ENCODE data around the gene EYA3.

Gene EYA3, protein sequence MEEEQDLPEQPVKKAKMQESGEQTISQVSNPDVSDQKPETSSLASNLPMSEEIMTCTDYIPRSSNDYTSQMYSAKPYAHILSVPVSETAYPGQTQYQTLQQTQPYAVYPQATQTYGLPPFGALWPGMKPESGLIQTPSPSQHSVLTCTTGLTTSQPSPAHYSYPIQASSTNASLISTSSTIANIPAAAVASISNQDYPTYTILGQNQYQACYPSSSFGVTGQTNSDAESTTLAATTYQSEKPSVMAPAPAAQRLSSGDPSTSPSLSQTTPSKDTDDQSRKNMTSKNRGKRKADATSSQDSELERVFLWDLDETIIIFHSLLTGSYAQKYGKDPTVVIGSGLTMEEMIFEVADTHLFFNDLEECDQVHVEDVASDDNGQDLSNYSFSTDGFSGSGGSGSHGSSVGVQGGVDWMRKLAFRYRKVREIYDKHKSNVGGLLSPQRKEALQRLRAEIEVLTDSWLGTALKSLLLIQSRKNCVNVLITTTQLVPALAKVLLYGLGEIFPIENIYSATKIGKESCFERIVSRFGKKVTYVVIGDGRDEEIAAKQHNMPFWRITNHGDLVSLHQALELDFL

GRCh38 chr1:28088168-28088961 is at the start of gene EYA3:
TSS of gene EYA3 (minus strand) at chr1:28088610. CDS start at chr1:28058026, 30,584 bp downstream.
- DNase-seq = peak; percentile 95 to 97

DNA sequence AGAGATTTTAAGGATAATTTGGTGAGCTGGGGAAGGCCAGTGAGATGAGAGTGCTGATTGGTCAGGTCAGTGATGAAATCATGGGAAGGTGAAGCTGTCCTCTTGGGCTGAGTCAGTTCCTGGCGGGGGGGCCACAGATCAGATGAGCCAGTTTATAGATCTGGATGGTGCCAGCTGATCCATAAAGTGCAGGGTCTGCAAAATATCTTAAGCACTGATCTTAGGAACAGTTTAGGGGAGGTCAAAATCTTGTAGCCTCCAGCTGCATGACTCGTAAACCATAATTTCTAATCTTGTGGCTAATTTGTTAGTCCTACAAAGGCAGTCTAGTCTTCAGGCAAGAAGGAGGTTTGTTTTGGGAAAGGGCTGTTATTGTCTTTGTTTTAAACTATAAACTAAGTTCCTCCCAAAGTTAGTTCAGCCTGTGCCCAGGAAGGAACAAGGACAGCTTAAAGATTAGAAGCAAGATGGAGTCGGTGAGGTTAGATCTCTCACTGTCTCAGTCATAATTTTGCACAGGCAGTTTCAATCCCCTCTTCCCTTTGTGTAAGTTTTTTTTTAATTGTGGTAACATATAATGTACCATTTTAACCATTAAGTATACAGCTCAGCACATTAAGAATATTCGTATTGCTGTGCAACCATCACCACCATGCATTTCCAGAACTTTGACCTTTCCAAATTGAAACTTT is 48.7 kb upstream of the EYA3 start:
- no peak for DNase-seq

GRCh38 chr1:28136169-28136921 is 47.9 kb upstream of the EYA3 start:
- no peak for DNase-seq

DNA sequence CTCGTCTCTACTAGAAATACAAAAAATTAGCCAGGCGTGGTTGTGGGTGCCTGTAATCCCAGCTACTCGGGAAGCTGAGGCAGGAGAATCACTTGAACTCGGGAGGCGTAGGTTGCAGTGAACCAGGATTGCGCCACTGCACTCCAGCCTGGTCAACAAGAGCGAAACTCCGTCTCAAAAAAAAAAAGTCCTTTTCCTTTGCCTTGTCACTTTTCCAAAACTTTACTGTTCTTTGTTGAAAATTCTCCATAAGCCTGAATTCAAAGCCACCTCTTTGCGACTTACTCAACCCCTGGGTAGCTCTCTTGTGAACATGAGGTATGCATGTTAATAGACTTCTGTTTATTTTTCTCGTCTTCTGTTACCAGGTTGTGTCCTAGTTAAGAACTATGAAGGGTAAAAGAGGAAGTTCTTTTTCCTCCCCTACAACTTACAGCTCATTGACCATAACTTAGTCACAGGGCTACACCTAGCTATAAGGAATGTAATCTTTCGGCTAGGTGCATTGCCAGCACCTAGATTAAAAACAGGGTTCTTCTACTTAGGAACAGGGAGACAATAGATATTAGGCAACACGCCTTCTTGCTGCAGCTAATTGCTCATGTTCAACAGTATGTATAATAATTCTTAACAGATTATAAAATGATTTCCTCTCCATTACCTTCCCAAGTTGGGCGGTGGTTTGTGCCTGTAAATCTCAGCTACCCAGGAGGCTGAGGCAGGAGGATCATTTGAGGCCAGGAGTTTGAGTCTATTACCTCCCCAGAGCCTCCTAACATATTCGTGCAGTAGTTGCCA is 47.2 kb upstream of the EYA3 start:
- no peak for DNase-seq

- no peak for DNase-seq
Measured at GRCh38 chr1:28134651-28135207, 46.3 kb upstream of the EYA3 start.

DNA sequence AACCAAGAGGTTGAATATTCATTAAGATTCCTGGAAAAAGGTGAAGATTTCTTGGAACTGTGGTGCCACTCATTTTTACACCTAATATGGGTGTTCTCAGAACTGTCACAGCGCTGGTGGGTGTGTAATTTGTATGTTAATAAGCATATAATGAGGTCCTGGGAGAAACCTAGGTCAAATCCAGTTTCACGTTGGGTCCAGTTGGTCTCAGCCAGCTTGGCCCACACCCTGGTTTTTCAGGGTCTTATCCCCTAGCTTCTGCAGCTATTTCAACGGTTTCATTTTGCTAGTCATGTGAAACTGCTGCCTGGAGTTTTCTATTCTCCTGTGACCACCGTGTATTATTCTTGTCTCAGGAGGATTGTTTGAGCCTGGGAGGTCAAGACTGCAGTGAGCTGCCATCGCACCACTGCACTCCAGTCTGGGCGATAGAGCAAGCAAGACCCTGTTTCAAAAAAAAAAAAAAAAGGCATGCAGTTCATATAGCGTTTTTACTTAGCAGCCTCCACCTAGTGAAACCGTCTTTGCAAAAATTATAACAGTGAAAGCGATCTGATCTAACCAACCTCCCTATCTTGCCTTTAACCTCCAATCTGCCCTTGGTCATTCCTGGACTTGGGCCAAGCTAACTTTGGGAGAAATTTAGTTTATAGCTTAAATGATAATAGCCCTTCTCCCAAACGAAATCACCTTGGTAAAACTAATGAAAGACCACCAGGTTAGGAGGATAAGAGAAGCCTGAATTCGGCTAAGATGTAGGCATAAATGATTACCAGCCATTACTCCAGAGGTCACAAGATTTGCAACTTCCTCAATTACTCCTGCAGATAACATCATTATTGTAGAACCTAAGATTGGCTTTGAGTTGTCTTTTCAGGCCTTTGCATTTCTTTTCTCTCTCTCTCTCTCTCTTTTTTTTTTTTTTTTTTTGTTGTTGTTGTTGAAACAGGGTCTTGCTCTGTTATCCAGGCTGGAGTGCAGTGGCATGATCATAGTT is 44.1 kb upstream of the EYA3 start:
- DNase-seq = no peak

DNA sequence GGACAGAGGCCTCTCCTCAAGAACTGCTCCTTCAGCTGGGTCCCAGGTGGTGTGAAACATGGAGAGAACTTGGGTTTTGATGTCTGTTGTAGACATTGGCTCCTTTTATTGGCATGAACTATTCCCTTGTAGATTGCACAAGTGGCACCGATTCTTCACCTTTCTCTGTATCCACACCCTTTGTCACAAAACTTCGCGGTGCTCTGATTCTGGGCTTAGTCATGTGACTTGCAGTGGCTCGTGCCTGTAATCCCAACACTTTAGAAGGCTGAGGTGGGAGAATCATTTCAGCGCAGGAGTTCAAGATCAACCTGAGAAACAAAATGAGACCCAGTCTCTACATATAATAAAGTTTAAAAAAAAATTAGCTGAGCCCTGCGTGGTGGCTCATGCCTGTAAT is 42.5 kb upstream of the EYA3 start:
- no peak for DNase-seq

DNA sequence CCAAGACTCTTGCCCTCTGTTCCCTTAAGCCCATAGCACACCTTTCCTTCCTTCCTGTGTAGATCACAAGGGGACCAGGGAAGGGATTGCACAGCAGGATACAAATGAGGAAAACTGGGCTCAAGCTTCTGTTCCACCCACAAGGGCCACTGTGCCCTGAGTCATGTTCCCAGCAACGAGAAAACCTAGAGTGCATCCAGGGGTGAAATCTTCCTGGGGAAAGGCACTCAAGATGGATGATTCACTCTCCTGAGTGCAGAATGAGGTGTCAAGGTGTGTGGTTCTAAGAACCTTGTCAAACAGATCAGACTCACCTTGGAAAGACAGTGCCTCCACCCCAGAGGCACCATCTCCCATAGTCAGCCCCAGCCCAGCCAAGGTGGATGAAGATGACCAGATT is 40.7 kb upstream of the EYA3 start:
- DNase-seq = no peak

DNA sequence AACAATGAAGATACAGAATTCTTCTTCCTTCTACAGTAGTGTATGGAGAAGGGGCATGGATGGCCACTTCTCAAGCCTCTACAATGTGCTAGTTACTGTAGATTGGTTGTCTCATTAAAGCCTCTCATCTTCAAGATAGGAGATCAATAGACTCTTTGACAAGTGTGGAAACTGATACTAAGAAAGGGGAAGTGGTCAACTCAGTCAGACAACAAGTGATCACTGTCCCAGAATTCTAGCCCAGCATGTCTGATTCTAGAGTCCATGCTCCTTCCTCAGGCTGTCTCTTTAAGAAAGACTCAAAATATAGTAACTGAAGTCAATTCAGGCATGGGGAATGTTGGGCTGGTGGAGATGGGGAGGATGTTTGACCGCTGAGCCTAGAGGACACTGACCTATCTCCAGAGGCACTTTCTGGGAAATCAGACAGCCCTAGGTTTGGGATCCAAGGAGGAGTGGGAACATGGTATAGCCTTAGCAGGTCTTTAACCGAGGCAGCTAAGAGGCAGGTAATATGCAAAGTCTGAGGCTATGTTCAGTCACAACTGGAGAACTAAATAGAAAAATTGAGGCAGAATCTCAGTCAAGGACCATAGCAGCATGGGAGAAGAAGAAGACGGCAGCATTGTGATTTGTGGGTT is 39.3 kb upstream of the EYA3 start:
- DNase-seq = no peak

GRCh38 chr1:28126783-28127490 is 38.5 kb upstream of the EYA3 start:
- no peak for DNase-seq

DNA sequence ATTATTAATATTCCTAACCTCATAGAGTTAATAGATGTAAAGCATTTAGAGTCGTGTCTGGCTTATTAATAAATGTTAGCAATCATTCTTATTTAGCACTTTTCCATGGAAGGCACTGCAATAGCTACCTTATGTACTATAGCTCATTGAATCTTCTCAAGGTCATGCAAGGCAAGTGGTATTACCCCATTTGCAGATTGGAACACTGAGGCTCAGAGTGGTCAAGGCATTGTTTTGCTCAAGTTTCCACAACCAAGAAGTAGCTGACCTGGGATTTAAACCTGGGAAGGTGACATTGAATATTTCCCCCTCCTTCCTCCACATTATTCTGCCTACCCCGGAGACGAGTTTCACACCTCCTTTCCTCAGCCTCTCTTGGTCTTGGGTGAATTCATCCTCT is 37.8 kb upstream of the EYA3 start:
- DNase-seq = no peak

GRCh38 chr1:28123461-28123961 is 35.1 kb upstream of the EYA3 start:
- no peak for DNase-seq

GRCh38 chr1:28122183-28122582 is 33.8 kb upstream of the EYA3 start:
- DNase-seq = no peak

GRCh38 chr1:28119556-28119955 is 31.1 kb upstream of the EYA3 start:
- DNase-seq = no peak

- no peak for DNase-seq
Measured at GRCh38 chr1:28118640-28119307, 30.4 kb upstream of the EYA3 start.

GRCh38 chr1:28115267-28115666 is 26.9 kb upstream of the EYA3 start:
- no peak for DNase-seq

DNA sequence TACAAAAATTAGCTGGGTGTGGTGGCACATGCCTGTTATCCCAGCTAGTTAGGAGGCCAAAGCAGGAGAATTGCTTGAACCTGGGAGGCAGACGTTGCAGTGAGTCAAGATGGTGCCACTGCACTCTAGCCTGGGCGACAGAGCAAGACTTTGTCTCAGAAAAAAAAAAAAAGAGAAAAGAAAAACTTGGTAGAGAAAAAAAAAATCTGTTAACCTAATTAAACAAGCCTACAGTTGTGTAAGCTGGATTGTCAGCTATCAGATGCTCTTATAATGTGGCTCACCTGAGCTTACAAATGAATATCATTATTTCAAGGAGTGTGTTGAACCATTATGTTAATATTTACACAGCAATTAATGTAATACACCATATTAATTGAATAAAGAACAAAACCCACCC is 26.4 kb upstream of the EYA3 start:
- DNase-seq = no peak

- no peak for DNase-seq
Measured at GRCh38 chr1:28113242-28113572, 24.8 kb upstream of the EYA3 start.

All from NCI-H2081 (cell line).